Inflammatory macrophage treated with lipopolysaccharide for 1 hour (primary cell): ENCODE data around the gene MYL5.

Source experiments
- DNase-seq, 2 donors: peaks; one replicate each; pipeline ENCODE4 v3.0.0-alpha.2; 2020 to 2022

Gene MYL5

DNA sequence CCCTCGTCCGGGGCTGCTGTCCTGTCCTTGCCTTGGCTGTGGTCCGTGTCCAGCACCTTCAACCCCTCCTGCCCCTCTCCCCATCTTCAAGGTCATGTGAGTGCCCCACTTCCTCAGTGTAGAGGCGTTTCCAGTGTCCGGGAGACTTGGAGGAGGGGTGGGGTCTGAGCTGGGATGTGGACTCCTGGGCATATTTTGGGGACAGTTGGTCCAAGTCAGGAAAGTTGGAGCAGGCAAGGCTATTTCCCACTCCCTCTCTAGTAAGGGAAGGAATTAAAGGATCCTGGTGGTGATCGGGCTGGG, 34.2 kb downstream of the MYL5 start:
- no peak for DNase-seq

DNA sequence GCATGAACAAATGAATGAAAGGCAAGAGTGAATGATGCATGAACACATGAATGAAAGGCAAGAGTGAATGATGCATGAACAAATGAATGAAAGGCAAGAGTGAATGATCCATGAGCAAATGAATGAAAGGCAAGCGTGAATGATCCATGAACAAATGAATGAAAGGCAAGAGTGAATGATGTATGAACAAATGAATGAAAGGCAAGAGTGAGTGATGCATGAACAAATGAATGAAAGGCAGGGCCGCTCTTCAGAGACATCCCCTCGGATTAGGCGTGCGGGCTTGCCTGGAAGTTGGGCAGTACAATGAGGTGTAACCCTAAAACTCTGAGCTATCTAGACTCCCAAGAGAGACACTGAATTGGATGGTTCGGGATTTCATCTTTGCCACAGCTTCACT, 35.0 kb downstream of the MYL5 start:
- DNase-seq, result no peak

DNA sequence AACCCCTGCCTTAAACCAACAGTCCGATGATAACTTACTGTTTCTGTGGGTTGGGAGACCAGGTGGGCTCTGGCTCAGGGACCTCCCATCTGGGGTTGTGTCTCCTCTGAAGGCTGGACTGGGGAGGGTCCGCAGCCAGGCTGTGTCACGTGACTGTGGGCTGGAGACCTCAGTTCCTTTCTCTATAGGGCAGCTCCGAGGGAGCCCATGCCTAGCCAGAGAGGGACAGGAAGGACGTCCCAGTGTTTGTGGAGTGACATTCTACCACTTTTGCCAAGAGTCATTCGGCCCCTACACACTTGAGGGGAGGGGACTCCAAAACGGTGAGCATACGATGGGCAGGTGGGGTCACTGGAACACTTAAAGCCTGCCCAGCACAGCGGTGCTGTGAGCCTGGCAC, 35.8 kb downstream of the MYL5 start:
- DNase-seq, result no peak

DNA sequence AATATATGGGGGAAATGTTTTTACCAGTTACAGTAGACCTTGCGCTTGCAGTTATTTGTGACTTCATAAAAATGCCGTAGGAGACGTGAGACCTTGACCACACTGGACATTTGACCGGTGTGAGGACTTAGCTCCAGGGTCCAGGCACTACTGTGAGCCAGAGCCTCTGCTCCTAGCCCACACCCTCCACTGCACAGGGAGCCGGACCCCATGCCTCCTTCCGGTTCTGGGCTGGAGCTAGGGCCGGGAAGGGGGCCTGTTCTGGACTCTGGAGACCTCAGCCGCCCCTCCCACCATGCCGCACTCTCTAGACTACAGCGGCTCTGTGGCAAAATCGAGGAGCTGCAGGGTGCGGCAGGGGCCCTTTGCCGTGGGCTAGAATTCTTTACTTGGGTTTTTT, 36.6 kb downstream of the MYL5 start:
- DNase-seq, result no peak

DNA sequence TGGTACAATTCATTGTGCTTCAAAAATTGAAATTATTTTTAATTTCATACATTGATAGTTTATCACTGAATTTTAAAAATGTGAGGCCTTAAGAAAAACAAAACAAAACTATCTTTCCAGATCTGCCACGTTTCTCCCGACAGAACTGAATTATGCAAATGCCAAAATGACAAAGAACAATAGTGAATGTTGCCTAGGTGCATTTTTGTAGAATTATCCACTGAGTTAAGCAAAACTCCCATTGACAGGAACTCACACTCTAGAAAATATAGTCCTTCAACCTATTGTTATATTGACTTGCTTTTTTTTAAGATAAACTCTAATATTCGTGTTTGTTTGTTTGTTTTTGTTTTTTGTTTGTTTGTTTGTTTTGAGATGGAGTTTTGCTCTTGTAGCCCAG, 37.8 kb downstream of the MYL5 start:
- DNase-seq, result no peak

DNA sequence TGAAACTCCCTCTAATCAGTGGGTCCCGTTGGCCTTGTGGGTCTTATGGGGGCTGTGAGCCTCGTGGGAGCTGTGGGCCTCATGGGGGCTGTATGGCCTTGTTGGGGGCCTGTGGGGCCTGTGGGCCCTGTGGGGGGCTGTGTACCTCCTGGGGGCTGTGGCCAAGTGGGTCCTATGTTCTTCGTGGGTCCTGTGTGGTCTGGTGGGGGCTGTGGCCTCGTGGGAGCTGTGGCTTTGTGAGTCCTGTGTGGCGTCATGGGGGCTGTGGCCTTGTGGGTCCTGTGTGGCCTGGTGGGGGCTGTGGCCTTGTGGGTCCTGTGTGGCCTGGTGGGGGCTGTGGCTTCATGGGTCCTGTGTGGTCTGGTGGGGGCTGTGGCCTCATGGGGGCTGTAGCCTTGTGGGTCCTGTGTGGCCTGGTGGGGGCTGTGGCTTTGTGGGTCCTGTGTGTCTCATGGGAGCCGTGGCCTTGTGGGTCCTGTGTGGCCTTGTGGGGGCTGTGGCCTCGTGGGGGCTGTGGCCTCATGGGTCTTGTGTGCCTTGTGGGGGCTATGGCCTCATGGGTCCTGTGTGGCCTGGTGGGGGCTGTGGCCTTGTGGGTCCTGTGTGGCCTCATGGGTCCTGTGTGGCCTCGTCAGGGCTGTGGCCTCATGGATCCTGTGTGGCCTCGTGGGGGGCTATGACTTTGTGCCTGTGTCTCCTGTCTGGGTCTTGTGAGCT, 38.7 kb downstream of the MYL5 start:
- DNase-seq, result no peak

DNA sequence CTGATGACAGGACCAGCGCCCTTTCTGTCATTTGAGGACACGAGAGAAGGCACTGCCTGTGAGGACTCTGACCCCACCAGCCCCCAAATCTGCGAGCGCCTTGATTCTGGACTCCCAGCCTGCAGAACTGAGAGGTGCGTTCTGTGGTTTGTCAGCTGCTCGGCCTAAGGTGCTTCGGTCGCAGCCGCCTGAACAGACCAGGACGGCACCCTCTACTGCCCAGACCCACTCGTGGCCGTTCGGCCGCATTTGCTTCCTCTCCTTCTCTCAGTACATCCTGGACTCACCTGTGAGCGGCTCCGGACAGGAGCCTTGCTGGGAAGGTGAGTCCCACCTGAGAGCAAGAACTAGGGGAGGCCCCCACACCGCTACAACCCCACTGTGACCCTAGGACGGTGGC, 39.7 kb downstream of the MYL5 start:
- DNase-seq, result no peak

DNA sequence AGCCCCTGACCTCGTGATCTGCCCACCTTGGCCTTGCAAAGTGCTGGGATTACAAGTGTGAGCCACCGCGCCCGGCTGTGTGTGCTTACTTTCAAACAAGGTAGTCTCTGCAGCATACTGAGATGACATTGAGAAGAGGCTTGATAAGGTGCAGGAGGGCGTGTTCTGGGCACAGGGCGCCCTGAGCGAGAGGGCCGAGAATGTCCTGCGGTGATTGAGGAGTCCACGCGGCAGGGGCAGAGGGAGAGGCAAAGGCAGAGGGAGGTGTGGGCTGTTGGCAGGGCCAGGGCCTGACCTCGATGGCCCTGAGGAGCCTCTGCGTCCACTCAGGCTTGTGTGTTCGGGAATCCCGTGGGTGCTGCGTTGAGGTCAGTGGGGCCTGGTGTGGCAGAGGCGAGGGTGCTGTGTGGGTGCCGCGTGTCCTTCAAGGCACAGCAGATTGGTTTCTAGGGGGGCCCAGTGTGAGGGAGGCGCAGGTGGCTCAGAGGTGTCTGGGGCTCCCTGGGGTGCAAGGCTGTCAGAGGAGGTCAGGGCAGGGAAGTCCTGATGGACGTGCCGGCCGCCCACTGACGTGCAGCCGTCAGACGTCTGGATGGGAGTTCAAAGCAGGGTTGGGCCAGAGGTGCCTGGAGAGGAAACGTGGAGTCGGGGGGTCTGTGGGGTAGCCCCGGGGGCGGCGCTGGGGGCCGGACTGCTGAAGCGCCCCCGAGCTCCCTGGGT, 43.4 kb downstream of the MYL5 start:
- no peak for DNase-seq

DNA sequence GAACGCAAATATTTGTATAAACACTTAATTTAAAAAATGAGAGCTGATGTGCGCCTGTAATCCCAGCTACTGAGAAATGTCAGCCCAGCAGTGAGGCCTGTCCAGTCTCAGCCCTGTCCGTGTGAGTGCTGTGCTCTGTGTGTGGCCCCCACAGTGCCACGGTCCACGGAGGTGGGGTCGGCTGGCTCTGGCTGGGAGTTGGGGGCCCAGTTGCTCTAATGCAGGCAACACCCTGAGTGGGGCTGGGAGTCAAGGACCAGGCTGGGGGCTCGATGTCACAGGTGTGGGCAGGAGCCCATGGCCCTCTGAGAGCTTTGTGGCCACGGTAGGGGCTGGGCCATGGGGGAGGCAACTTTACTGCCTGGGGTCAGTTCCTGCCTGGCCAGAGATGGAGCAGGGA, 44.1 kb downstream of the MYL5 start:
- no peak for DNase-seq

DNA sequence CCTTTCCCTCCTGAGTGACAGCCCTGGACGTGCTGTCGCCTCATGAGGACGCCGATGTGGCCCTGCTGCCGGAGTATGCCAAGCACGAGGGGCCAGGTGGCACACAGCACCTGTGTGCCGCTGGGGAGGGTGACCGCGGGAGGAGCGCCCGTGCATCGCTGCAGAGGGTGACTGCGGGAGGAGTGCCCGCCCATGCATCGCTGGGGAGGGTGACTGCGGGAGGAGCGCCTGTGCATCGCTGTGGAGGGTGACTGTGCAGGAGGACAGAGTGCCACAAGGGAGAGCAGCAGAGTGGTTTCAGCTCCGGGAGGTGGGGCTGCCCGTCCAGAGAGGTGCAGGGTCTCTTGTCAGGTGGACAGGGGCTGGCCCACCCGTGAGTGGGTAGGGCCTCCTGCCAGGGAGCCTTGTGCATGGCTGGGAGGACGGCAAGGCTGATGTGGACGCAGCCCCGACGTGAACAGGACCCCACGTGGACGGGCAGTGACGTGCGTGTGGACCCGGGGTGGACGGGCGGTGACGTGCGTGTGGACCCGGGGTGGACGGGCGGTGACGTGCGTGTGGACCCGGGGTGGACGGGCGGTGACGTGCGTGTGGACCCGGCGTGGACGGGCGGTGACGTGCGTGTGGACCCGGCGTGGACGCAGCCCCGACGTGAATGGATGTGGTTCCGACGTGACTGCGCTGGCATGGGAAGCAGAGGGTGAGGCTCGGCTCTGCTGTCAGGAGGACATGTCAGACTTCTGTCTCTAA, 45.9 kb downstream of the MYL5 start:
- no peak for DNase-seq

DNA sequence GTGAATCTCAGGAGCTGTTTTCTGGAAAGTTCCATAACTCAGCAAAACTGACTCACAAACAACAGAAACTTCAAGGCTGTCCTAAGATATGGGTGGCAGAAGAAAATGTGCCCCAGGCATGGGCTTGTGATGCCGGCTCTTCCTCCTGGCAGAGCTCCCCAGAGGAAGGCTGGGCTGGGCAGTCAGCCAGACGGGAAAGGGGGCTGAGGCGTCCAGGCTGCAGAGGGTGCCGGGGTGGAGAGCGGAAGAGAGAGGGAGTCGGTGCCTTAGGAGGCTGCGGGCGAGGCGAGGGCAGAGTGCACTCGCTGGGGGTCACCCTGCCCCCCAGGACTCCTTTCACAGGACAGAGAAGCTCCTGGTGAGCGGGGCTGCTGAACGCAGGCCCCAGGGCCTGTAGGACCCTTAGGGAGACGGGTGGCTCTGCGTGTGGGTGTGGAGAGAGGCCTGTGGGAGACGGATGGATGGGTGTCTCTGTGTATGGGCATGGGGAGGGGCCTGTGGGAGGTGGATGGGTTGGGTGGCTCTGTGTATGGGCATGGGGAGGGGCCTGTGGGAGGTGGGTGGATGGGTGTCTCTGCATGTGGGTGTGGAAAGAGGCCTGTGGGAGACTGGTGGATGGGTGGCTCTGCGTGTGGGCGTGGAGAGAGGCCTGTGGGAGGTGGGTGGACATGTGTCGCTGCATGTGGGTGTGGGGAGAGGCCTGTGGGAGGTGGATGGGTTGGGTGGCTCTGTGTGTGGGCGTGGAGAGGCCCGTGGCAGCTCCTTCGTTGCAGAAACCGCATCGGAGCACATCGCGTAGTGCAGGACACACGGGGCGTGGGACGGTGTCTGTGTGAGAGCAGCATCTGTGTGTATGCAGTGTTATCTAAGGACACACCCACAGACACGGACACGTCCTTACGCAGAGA, 47.2 kb downstream of the MYL5 start:
- no peak for DNase-seq

DNA sequence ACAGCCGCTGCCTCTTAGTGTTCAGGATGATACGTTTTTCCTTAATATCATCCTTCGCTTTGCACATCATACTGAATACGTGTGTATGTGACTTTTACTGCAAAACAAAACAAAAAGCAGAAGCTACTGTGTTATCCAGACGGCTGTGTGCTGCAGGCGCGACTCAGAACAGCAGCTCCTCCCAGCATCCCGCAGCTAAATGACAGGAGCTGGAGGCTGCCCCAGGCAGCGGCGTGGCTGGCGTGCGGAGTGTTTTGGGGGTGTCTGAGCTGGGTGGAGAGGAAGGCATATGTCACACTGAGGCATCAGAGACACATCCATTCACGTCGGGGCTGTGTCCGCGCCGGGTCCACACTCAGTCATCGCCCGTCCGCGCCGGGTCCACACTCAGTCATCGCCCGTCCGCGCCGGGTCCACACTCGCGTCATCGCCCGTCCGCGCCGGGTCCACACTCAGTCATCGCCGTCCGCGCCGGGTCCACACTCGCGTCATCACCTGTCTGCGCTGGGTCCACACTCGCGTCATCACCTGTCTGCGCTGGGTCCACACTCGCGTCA, 47.9 kb downstream of the MYL5 start:
- DNase-seq, result no peak

DNA sequence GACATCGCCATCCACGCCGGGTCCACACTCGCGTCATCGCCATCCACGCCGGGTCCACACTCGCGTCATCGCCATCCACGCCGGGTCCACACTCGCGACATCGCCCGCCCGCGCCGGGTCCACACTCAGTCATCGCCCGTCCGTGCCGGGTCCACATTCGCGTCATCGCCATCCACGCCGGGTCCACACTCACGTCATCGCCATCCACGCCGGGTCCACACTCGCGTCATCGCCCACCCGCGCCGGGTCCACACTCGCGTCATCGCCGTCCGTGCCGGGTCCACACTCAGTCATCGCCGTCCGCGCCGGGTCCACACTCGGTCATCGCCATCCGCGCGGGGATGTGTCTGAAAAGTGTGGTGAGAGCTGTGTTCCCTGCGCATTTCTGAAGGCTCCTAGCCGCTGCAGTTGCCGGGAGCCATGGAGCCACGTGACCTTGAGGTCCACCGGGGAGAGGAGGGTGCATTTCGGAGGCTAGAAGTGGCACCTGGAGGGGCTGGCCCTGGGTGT, 48.6 kb downstream of the MYL5 start:
- no peak for DNase-seq

DNA sequence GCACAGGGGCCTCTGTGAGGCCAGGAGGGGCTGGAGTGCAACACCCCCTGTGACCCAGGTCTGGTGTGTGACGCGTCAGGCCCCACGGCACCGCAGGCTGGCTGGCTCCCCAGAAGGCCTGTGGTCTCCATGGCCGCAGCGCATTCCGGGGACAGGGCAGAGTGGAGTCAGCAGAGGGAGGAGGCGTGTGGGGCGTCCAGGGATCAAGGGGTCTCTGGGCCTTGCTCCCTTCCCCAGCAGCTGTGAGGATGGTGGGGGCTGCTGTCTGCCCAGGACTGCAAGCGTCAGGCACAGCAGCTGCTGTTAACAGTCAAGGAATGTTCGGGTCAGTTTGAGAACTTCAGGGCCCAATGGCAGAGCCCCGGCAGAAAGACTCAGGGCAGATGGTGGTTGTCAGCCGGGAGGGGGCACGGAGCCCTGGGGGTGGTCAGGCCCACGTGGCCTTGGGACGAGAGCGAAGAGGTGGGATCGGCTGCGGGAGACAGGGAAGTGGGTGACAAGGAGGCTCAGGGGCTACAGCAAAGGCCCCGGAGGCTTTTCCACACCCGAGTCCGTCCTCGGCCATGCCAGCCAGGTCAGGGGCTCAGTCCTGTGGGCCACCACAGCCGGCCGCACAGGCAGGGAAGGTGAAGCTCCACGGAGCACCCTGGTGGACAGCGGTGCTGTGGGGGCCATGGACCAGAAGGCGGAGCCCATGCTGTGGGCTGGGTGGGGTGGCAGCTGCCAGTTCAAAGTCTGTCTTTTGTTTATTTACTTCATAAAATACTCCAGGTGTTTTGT, 49.6 kb downstream of the MYL5 start:
- DNase-seq, result no peak

DNA sequence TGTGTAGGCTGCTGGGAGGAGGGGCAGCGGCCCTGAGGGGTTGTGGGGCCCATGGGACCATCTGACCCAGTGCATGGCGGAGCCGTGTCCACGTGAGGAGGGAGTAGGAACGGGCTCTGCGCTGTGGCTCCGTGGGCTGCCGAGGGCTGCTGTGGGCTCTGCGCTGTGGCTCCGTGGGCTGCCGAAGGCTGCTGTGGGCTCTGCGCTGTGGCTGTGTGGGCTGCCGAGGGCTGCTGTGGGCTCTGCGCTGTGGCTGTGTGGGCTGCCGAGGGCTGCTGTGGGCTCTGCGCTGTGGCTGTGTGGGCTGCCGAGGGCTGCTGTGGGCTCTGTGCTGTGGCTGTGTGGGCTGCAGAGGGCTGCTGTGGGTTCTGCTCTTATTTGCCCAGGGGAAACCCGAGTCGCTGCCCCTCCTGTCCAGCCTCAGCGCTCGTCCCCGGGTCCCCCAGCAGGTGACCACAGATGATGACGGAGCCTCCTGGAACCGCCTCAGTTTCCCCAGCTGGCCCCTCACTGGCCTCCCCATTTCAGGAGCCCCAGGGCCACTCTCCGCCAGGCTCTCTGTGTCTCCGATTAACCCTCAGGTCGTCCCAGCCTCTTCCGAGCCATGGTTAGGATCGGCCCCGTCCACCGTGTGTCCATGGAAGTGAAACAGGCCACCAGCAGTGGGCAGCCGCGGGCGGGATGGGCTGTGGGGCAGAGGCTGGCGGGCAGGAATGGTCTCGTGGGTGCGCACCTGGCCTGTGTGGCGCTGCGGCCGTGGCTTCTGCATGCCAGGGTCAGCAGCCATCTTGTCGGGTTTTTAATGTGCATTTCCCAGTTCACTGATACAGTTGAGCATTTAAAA, 51.3 kb downstream of the MYL5 start:
- DNase-seq, result no peak

DNA sequence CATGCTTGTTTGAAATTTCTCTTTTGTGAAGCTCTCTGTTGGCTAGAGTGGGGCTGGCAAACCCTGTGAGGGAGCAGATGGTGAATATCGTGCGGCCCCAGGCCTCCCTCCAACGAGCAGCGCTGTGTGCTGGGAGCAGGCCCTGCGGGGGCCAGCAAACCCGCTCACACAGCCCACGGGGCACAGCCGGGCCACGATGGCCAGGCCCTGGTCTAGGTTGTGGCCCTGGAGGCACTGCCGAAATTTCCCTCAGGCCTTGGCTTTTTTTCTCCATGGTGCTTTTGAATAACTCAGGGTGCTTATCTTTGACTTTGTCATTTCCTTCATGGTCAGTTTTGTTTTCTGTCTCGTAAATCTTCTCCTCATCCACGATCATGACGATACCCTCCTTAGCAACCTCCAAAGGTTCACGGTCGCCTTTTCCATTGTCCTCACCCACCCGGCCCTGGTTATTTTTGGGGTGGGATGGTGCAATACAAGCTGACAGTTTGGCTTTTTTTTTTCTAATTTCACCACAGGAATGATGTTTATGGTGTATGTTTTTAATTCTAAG, 52.0 kb downstream of the MYL5 start:
- no peak for DNase-seq

DNA sequence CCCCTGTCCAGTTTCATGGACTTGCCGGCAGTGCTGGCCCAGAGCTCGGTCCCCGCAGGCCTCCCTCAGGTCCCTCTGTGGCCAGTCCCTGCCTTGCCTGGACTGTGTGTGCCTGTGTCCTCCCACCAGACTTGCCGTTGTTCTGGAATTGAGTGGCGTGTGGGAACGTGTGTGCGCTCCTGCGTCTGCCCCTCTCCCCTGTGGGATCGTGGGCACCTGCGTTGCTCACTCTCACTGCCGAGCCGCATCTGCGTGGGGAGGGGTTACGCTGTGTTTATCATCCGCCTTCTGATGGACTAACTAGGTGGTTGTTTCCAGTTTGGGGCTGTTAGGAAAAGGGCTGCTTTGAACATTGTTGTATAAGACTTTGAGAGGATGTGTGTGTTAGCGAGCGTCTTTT, 52.5 kb downstream of the MYL5 start:
- DNase-seq, result no peak

DNA sequence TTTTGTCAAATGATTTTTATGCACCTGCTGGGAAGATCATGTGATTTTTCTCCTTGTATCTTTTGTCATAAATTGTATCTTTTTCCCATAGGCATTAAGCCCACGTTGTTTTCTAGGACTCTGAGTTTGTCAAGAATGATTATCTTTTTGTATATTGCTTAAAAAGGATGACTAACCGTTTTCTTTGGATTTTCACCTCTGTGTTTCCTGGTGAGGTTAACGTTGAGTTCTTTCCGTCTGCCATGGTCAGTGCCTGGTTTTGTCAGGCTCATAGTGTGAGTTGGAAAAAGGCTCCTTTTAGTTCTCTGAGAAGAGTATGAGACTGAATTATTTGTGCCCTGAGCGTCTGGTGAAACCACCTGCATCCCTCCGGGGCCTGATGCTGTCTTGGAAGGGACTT, 53.2 kb downstream of the MYL5 start:
- DNase-seq, result no peak

DNA sequence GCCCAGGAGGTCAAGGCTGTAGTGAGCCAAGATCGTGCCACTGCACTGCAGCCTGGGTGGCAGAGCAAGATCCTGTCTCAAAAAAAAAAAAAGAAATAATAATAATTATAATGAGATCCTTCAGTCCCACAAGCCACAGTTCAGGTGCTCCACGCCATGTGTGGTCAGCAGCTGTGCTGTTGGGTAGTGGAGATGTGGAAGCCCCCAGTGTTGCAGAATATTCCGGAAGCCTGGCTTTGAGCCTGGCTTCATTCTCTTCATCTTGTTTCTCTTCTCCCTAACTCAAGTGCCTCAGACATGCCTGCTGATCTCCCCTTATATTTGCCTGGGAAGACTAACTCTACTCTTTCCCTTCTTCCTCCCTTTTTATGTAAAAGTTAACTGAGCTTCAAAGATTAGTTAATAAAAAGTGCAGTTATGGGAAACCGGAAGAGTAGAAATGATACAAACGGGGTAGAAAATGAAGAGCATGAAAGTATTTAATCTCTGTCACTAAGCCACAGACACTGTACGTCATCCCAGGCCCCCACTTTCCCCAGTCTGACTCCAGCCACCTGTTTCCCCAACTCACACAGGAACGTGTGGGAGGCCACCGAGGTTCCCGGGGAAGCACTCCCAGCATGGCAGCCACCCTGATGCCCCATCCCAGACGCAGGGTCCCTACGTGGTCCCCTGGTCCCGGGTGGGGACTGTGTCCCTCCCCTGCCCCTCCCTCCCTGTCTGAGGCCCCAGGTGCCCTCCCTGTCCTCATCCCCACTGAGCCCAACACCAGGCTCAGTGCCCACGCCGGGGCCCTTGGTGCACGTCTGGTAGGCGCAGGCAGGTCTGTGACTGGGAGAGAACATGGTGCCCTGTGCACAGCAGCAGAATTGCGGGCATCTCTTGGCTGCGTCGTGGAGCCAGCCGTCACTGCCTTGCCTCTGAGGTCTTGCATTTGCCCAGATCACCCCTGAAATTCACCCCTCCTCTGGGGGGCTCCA, 55.3 kb downstream of the MYL5 start:
- no peak for DNase-seq
